ENCODE measurements around the gene ERI2.

Gene ERI2

DNA sequence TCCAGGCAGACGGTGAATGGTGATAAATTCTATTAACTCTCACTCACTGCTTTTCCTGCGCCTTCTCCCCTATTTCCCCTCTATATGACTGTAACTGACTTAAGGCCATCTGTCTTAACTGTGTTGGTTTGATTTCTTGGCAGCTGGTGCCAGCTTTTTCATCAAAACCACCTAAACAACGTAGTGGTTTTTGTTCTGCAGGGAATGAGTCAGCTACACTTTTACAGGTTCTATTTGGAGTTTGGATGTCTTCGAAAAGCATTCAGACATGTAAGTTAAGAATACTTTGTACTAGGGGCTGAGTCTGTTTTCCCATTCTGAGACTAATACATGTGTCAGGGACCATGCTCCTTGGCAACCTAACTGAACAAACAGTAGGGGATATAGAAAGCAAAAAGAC is 8.5 kb upstream of the ERI2 start:
- H3K9ac ChIP-seq (ENCODE audit: low read length): no peak overlapping the region
- H2AFZ ChIP-seq (ENCODE audit: low read length): no peak overlapping the region
- no peak overlapping the region for H3K4me3 ChIP-seq (ENCODE audit: low read length)
- no peaks in the 10 kb centered on the region for H3K4me1 ChIP-seq (ENCODE audit: low read length)
- H3K9me3 ChIP-seq (replicated peaks; ENCODE audit: insufficient read depth, low read length): no peaks in the 10 kb centered on the region
- H3K79me2 ChIP-seq (ENCODE audit: low read length): no peaks in the 10 kb centered on the region
- H3F3A ChIP-seq (ENCODE audit: insufficient read depth, low read length): no peaks in the 10 kb centered on the region
- H3K4me2 ChIP-seq (ENCODE audit: low read depth, low read length): no peak overlapping the region
- H3K27me3 ChIP-seq (replicated peaks; ENCODE audit: insufficient read depth, low read length): no peaks in the 10 kb centered on the region
- H4K20me1 ChIP-seq (ENCODE audit: insufficient read depth, low read length): no peaks in the 10 kb centered on the region
- TF ChIP-seq EZH2phosphoT487 (IDR thresholded peaks at IDR 0.05; ENCODE audit: low read length) (no peak), EZH2 (optimal IDR thresholded peaks at IDR 0.05; ENCODE audit: low read depth, low read length) (no peak)
- TF ChIP-seq, protein P1, sequence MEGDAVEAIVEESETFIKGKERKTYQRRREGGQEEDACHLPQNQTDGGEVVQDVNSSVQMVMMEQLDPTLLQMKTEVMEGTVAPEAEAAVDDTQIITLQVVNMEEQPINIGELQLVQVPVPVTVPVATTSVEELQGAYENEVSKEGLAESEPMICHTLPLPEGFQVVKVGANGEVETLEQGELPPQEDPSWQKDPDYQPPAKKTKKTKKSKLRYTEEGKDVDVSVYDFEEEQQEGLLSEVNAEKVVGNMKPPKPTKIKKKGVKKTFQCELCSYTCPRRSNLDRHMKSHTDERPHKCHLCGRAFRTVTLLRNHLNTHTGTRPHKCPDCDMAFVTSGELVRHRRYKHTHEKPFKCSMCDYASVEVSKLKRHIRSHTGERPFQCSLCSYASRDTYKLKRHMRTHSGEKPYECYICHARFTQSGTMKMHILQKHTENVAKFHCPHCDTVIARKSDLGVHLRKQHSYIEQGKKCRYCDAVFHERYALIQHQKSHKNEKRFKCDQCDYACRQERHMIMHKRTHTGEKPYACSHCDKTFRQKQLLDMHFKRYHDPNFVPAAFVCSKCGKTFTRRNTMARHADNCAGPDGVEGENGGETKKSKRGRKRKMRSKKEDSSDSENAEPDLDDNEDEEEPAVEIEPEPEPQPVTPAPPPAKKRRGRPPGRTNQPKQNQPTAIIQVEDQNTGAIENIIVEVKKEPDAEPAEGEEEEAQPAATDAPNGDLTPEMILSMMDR (IDR thresholded peaks at IDR 0.05; ENCODE audit: low read length): no peak
- no peaks in the 10 kb centered on the region for H3K36me3 ChIP-seq (replicated peaks; ENCODE audit: insufficient read depth, low read length)
- no peak for DNase-seq
- H3K27ac ChIP-seq (ENCODE audit: low read length): no peak overlapping the region
- H3K9me2 ChIP-seq (replicated peaks; ENCODE audit: insufficient read depth, low read length): no peaks in the 10 kb centered on the region

DNA sequence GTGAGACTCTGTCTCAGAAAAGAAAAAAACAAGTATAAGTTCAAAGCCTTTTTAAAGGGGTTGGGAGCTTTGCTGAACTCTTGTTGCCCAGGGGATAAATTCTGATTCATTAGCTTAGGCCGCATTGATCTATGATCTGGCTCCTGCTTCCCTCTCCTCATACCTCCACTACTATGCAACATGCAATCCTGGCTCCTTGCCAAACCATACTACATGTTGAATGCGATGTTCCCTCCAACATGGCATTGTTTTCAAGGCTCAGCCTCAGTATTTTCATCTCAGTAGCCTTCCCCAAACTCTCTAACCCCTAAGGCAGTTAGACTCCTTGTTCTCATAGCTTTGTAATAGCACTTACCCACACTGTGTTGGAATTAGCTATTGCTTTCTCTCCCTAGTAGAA is 6.2 kb upstream of the ERI2 start:
- Histone ChIP-seq H3K27ac (ENCODE audit: low read length) (no peak overlapping the region), H3K4me1 (ENCODE audit: low read length) (peaks cover 3% of the 10 kb centered on the region; the same call in 1 of the 2 replicates), H3K9me3 (replicated peaks; ENCODE audit: insufficient read depth, low read length) (no peaks in the 10 kb centered on the region), H2AFZ (ENCODE audit: low read length) (no peak overlapping the region), H4K20me1 (ENCODE audit: insufficient read depth, low read length) (no peaks in the 10 kb centered on the region), H3K9me2 (replicated peaks; ENCODE audit: insufficient read depth, low read length) (no peaks in the 10 kb centered on the region), H3K36me3 (replicated peaks; ENCODE audit: insufficient read depth, low read length) (no peaks in the 10 kb centered on the region), H3K4me2 (ENCODE audit: low read depth, low read length) (no peak overlapping the region), H3K27me3 (replicated peaks; ENCODE audit: insufficient read depth, low read length) (no peaks in the 10 kb centered on the region), H3K4me3 (ENCODE audit: low read length) (no peak overlapping the region), H3K9ac (ENCODE audit: low read length) (no peak overlapping the region), H3F3A (ENCODE audit: insufficient read depth, low read length) (no peaks in the 10 kb centered on the region; the same call in 1 of the 2 replicates), H3K79me2 (ENCODE audit: low read length) (0 out of 2 replicates have a peak, but pooled peaks cover 2% of the 10 kb centered on the region)
- TF ChIP-seq EZH2 (optimal IDR thresholded peaks at IDR 0.05; ENCODE audit: low read depth, low read length) (no peak), EZH2phosphoT487 (IDR thresholded peaks at IDR 0.05; ENCODE audit: low read length) (no peak)
- TF ChIP-seq, protein P1 (IDR thresholded peaks at IDR 0.05; ENCODE audit: low read length): no peak
- no peak for DNase-seq

DNA sequence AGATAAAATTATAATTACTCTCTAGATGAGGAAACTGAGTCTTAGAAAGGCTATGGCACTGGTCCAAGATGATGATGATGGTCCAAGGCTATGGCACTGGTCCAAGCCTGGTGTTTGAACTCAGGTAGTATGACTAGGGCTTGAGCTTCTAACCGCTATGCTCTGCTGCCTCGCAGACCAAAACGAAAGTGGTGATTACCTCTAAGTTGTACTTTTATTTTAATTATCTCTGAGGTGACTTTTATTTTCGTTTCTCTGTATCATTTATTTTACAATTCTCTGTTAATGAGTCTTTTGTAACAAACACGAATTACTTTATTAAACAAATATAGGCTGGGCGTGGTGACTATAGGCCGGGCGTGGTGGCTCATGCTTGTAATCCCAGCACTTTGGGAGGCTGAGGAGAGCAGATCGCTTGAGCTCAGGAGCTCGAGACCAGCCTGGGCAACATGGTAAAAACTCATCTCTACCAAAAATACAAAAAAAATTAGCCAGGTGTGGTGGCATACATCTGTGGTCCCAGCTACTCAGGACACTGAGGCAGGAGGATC is 5.7 kb upstream of the ERI2 start:
- H3K9me3 ChIP-seq (replicated peaks; ENCODE audit: insufficient read depth, low read length): no peaks in the 10 kb centered on the region
- H3K27ac ChIP-seq (ENCODE audit: low read length): no peak overlapping the region
- no peaks in the 10 kb centered on the region for H4K20me1 ChIP-seq (ENCODE audit: insufficient read depth, low read length)

More for the DNA sequence above, 5.7 kb upstream of the ERI2 start:
- no peak overlapping the region for H3K4me3 ChIP-seq (ENCODE audit: low read length)
- no peak overlapping the region for H3K9ac ChIP-seq (ENCODE audit: low read length)
- no peaks in the 10 kb centered on the region for H3K36me3 ChIP-seq (replicated peaks; ENCODE audit: insufficient read depth, low read length)
- DNase-seq: no peak
- H3K9me2 ChIP-seq (replicated peaks; ENCODE audit: insufficient read depth, low read length): no peaks in the 10 kb centered on the region
- H3K4me1 ChIP-seq (ENCODE audit: low read length): peaks cover 3% of the 10 kb centered on the region; the same call in 1 of the 2 replicates
- TF ChIP-seq EZH2 (optimal IDR thresholded peaks at IDR 0.05; ENCODE audit: low read depth, low read length) (no peak), EZH2phosphoT487 (IDR thresholded peaks at IDR 0.05; ENCODE audit: low read length) (no peak)
- TF ChIP-seq, protein P1 (IDR thresholded peaks at IDR 0.05; ENCODE audit: low read length): no peak
- no peak overlapping the region for H2AFZ ChIP-seq (ENCODE audit: low read length)
- H3K4me2 ChIP-seq (ENCODE audit: low read depth, low read length): no peak overlapping the region
- peaks cover 4% of the 10 kb centered on the region; the same call in 1 of the 2 replicates for H3F3A ChIP-seq (ENCODE audit: insufficient read depth, low read length)
- H3K79me2 ChIP-seq (ENCODE audit: low read length): 0 out of 2 replicates have a peak, but pooled peaks cover 2% of the 10 kb centered on the region
- H3K27me3 ChIP-seq (replicated peaks; ENCODE audit: insufficient read depth, low read length): no peaks in the 10 kb centered on the region
